ENCODE measurements around the gene CNNM1. TPM values are rescaled to one million over a fixed set of nuclear protein-coding genes. Genes with fewer than 3 reads are reported as not detected.

Gene CNNM1
- total RNA-seq, 1 donor from 2014 or later: not detected

GRCh38 chr10:99337311-99337811 is 8.2 kb downstream of the CNNM1 start:
- DNase-seq (ENCODE audit: low read depth): no peak
- no peak for FAIRE-seq
- H3K27me3 ChIP-seq (ENCODE audit: control insufficient read depth, insufficient read depth, low read length): no peaks in the 10 kb centered on the region

GRCh38 chr10:99337901-99338300 is 8.7 kb downstream of the CNNM1 start:
- no peaks in the 10 kb centered on the region for H3K27me3 ChIP-seq (ENCODE audit: control insufficient read depth, insufficient read depth, low read length)
- H3K4me3 ChIP-seq (ENCODE audit: low read depth, low read length): no peak overlapping the region
- DNase-seq (ENCODE audit: low read depth) (no peak), FAIRE-seq (no peak)
- H3K36me3 ChIP-seq (ENCODE audit: control insufficient read depth, insufficient read depth, low read length): no peaks in the 10 kb centered on the region
- no peak for TF ChIP-seq CTCF (IDR thresholded peaks at IDR 0.05; ENCODE audit: insufficient read depth, low read length, severe bottlenecking)

More at GRCh38 chr10:99337311-99337811, 8.2 kb downstream of the CNNM1 start:
- no peaks in the 10 kb centered on the region for H3K36me3 ChIP-seq (ENCODE audit: control insufficient read depth, insufficient read depth, low read length)
- no peak for TF ChIP-seq CTCF (IDR thresholded peaks at IDR 0.05; ENCODE audit: insufficient read depth, low read length, severe bottlenecking)
- H3K4me3 ChIP-seq (ENCODE audit: low read depth, low read length): no peak overlapping the region

GRCh38 chr10:99339077-99339476 is 9.9 kb downstream of the CNNM1 start:
- TF ChIP-seq CTCF (IDR thresholded peaks at IDR 0.05; ENCODE audit: insufficient read depth, low read length, severe bottlenecking): no peak
- FAIRE-seq (peak; percentile 58), DNase-seq (ENCODE audit: low read depth) (peak; percentile 68)
- no peaks in the 10 kb centered on the region for H3K36me3 ChIP-seq (ENCODE audit: control insufficient read depth, insufficient read depth, low read length)
- no peaks in the 10 kb centered on the region for H3K27me3 ChIP-seq (ENCODE audit: control insufficient read depth, insufficient read depth, low read length)
- no peak overlapping the region for H3K4me3 ChIP-seq (ENCODE audit: low read depth, low read length)

GRCh38 chr10:99339563-99340047 is 10.4 kb downstream of the CNNM1 start:
- no peak for FAIRE-seq
- no peak for TF ChIP-seq CTCF (IDR thresholded peaks at IDR 0.05; ENCODE audit: insufficient read depth, low read length, severe bottlenecking)
- Histone ChIP-seq H3K36me3 (ENCODE audit: control insufficient read depth, insufficient read depth, low read length) (no peaks in the 10 kb centered on the region), H3K27me3 (ENCODE audit: control insufficient read depth, insufficient read depth, low read length) (no peaks in the 10 kb centered on the region), H3K4me3 (ENCODE audit: low read depth, low read length) (no peak overlapping the region)
- DNase-seq (ENCODE audit: low read depth): no peak

GRCh38 chr10:99340650-99341049 is 11.5 kb downstream of the CNNM1 start:
- TF ChIP-seq CTCF (IDR thresholded peaks at IDR 0.05; ENCODE audit: insufficient read depth, low read length, severe bottlenecking): no peak
- DNase-seq (ENCODE audit: low read depth) (no peak), FAIRE-seq (no peak)
- Histone ChIP-seq H3K4me3 (ENCODE audit: low read depth, low read length) (no peak overlapping the region), H3K27me3 (ENCODE audit: control insufficient read depth, insufficient read depth, low read length) (no peaks in the 10 kb centered on the region), H3K36me3 (ENCODE audit: control insufficient read depth, insufficient read depth, low read length) (no peaks in the 10 kb centered on the region)

GRCh38 chr10:99341248-99341647 is 12.1 kb downstream of the CNNM1 start:
- Histone ChIP-seq H3K27me3 (ENCODE audit: control insufficient read depth, insufficient read depth, low read length) (no peaks in the 10 kb centered on the region), H3K36me3 (ENCODE audit: control insufficient read depth, insufficient read depth, low read length) (no peaks in the 10 kb centered on the region), H3K4me3 (ENCODE audit: low read depth, low read length) (no peak overlapping the region)
- TF ChIP-seq CTCF (IDR thresholded peaks at IDR 0.05; ENCODE audit: insufficient read depth, low read length, severe bottlenecking): no peak
- DNase-seq (ENCODE audit: low read depth) (no peak), FAIRE-seq (no peak)

All from bronchial epithelial cell (primary cell).